GM23338 (cell line): ENCODE data around the gene NIT2. TPM values are rescaled to one million over a fixed set of nuclear protein-coding genes. Genes with fewer than 3 reads are reported as not detected.

Experiments used
- ATAC-seq: fragments of 200-7000 bp; cut with Tn5 transposase; 3 replicates; pipeline ENCODE4 v1.9.1; 2020
- DNase-seq: peaks from one replicate; pipeline ENCODE4 v3.0.0-alpha.2; 2015; ENCODE audit warnings: low spot score
- H2AFZ ChIP-seq: fragments of 200-600 bp; sonication (generic); 2 replicates; pipeline ENCODE4 v1.8.0; 2016; ENCODE audit warnings: antibody characterized with exemption, mild to moderate bottlenecking, moderate library complexity
- H3F3A ChIP-seq: fragments of 200-600 bp; sonication (generic); replicated peaks from 2 replicates; pipeline ENCODE4 v1.8.0; 2017; ENCODE audit warnings: antibody characterized with exemption, mixed run types, low read depth
- H3K27ac ChIP-seq: fragments of 200-600 bp; sonication (generic); 2 replicates; pipeline ENCODE4 v1.6.1; 2016; ENCODE audit warnings: low read depth
- H3K27me3 ChIP-seq: fragments of 200-600 bp; sonication (generic); 2 replicates; pipeline ENCODE4 v1.8.0; 2016; ENCODE audit warnings: mild to moderate bottlenecking, mixed run types, moderate library complexity; ENCODE audit not compliant: insufficient read depth
- H3K36me3 ChIP-seq: fragments of 200-600 bp; sonication (generic); 2 replicates; pipeline ENCODE4 v1.8.0; 2016; ENCODE audit warnings: mild to moderate bottlenecking; ENCODE audit not compliant: insufficient read depth
- H3K4me1 ChIP-seq: fragments of 200-600 bp; sonication (generic); 2 replicates; pipeline ENCODE4 v1.8.0; 2016; ENCODE audit warnings: mild to moderate bottlenecking, moderate library complexity; ENCODE audit not compliant: insufficient read depth
- H3K4me2 ChIP-seq: fragments of 200-600 bp; sonication (generic); 2 replicates; pipeline ENCODE4 v1.7.1; 2017; ENCODE audit warnings: mixed run types
- H3K4me3 ChIP-seq: fragments of 200-600 bp; sonication (generic); 2 replicates; pipeline ENCODE4 v1.6.1; 2016; ENCODE audit warnings: mixed run types
- H3K79me2 ChIP-seq: fragments of 200-600 bp; sonication (generic); replicated peaks from 2 replicates; pipeline ENCODE4 v1.8.0; 2017; ENCODE audit warnings: mild to moderate bottlenecking; ENCODE audit not compliant: insufficient read depth
- H3K9me2 ChIP-seq: fragments of 200-600 bp; sonication (generic); 2 replicates; pipeline ENCODE4 v1.8.0; 2017; ENCODE audit not compliant: insufficient read depth
- H4K20me1 ChIP-seq: fragments of 200-600 bp; sonication (generic); replicated peaks from 2 replicates; pipeline ENCODE4 v1.8.0; 2017; ENCODE audit warnings: mild to moderate bottlenecking; ENCODE audit not compliant: insufficient read depth
- H3K27ac Mint-ChIP-seq: 2 replicates; pipeline ENCODE4 v1.8.0; 2020; ENCODE audit warnings: inconsistent platforms, mild to moderate bottlenecking, moderate library complexity, mixed read lengths
- H3K27me3 Mint-ChIP-seq: 3 replicates; pipeline ENCODE4 v1.8.0; 2022; ENCODE audit warnings: low read depth, mild to moderate bottlenecking, moderate library complexity, mixed read lengths, inconsistent platforms; ENCODE audit not compliant: insufficient read depth, poor library complexity
- H3K36me3 Mint-ChIP-seq: 3 replicates; pipeline ENCODE4 v1.8.0; 2021; ENCODE audit warnings: low read depth, mild to moderate bottlenecking, inconsistent platforms, moderate library complexity, mixed read lengths
- H3K4me1 Mint-ChIP-seq: 3 replicates; pipeline ENCODE4 v1.8.0; 2020; ENCODE audit warnings: mild to moderate bottlenecking, inconsistent platforms, mixed read lengths
- H3K4me3 Mint-ChIP-seq: 3 replicates; pipeline ENCODE4 v1.8.0; 2021; ENCODE audit warnings: moderate library complexity, mild to moderate bottlenecking, inconsistent platforms, mixed read lengths
- H3K9me3 Mint-ChIP-seq: 3 replicates; pipeline ENCODE4 v1.8.0; 2020; ENCODE audit warnings: moderate library complexity, mild to moderate bottlenecking, inconsistent platforms, mixed read lengths
- CREB1 ChIP-seq: fragments of 250-450 bp; sonication (Bioruptor Pico); IDR thresholded peaks from 2 replicates; pipeline ENCODE4 v1.5.0; 2020; ENCODE audit warnings: low read depth, mild to moderate bottlenecking, moderate library complexity
- CTCF ChIP-seq, 2 experiments: fragments of 200-600 bp in 1 of 2; sonication (generic) in 1 of 2; conservative IDR thresholded peaks; 2 replicates each; pipeline versions ENCODE4 v1.5.1 to v1.6.1; 2016 to 2017; ENCODE audit warnings: antibody characterized with exemption in 2 of 2, low read depth in 2 of 2, mild to moderate bottlenecking in 2 of 2, moderate library complexity in 1 of 2
- EZH2 ChIP-seq: fragments of 200-600 bp; sonication (generic); IDR thresholded peaks from one replicate; pipeline ENCODE4 v1.8.0; 2017; ENCODE audit warnings: antibody characterized with exemption, mild to moderate bottlenecking, low read depth; ENCODE audit not compliant: unreplicated experiment
- EZH2phosphoT487 ChIP-seq: fragments of 200-600 bp; sonication (generic); IDR thresholded peaks from one replicate; pipeline ENCODE4 v1.8.1; 2018; ENCODE audit warnings: antibody characterized with exemption; ENCODE audit not compliant: unreplicated experiment
- JUNB ChIP-seq: IDR thresholded peaks from one replicate; pipeline ENCODE4 v1.6.1; 2016; ENCODE audit warnings: antibody characterized with exemption; ENCODE audit not compliant: unreplicated experiment
- NANOG ChIP-seq: IDR thresholded peaks from 2 replicates; pipeline ENCODE4 v1.6.1; 2016; ENCODE audit warnings: antibody characterized with exemption, borderline replicate concordance
- POLR2AphosphoS5 ChIP-seq: IDR thresholded peaks from 2 replicates; pipeline ENCODE4 v1.6.1; 2016; ENCODE audit warnings: antibody characterized with exemption, low read depth
- STAT1 ChIP-seq: IDR thresholded peaks from one replicate; pipeline ENCODE4 v1.6.1; 2016; ENCODE audit warnings: antibody characterized with exemption; ENCODE audit not compliant: unreplicated experiment
- ZNF114 ChIP-seq: fragments of 250-450 bp; sonication (Bioruptor Pico); IDR thresholded peaks from 2 replicates; pipeline ENCODE4 v1.5.0; 2020; ENCODE audit warnings: mild to moderate bottlenecking, moderate library complexity
- ZNF331 ChIP-seq: fragments of 250-450 bp; sonication (Bioruptor Pico); IDR thresholded peaks from 2 replicates; pipeline ENCODE4 v1.5.0; 2020; ENCODE audit warnings: low read depth, mild to moderate bottlenecking, moderate library complexity
- polyA plus RNA-seq: library from polyadenylated mRNA; unstranded; fragments of >200 nt; fragmentation: Nextera tagmentation; extraction: Ambion mirVana; gene quantifications from 2 replicates; pipeline ENCODE4 v1.2.1, GENCODE V29; 2016
- total RNA-seq: library from RNA; depleted of rRNA; stranded (reverse); fragments of >200 nt; shearing (Covaris generic); gene quantifications from 2 replicates; pipeline ENCODE4 v1.2.3, GENCODE V29; 2014
- TF ChIP-seq, protein P1 (sequence below): IDR thresholded peaks from one replicate; pipeline ENCODE4 v1.6.1; 2018; ENCODE audit warnings: antibody characterized with exemption; ENCODE audit not compliant: unreplicated experiment

The NIT2 gene
- total and polyA plus RNA-seq, 2 experiments from 2014 or later = 19.2 to 53.7 TPM

DNA sequence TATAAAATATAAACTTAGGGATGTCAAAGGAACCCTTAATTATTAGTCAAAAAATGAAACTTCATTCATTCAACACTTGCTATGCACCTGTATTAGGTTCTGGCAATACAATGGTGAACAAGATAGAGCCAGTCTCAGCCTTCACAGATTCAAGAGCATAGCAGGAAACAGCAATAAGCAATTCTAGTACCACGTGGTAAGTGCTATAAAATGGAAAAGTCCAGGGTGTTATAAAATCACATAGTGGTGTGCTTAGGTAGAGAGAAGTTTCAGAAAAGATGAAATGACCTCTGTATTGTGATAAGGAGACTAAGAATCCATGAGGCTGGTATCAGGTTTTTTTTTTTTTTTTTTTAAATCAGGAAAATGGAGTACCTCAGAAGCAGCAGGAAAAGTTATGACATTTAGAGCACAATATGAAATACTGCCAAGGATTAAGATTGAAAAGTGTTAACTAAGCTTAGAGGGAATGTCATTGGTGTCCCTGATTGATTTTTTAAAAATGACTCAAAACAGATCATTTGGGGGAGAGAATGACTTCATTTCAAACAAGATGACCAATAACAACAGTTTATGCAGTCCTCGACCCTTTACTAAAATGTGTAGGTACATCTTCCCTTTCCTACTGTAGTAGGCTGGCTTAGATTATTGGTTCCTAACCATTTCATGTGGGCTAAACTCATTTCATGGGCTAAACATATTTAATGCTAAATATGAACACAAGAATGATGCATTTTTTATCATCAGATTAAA lies 61.3 kb downstream of the NIT2 start:
- peaks cover 97% of the 10 kb centered on the region for H3K79me2 ChIP-seq
- H4K20me1 ChIP-seq = peaks cover 43% of the 10 kb centered on the region
- Mint-ChIP-seq H3K4me1 (peaks cover 20% of the 10 kb centered on the region), H3K9me3 (no peaks in the 10 kb centered on the region), H3K27ac (no peak overlapping the region), H3K4me3 (no peak overlapping the region), H3K27me3 (peaks cover 1% of the 10 kb centered on the region), H3K36me3 (no peaks in the 10 kb centered on the region)
- DNase-seq = no peak
- H3K27ac ChIP-seq = no peak overlapping the region
- H3F3A ChIP-seq = no peaks in the 10 kb centered on the region
- no peaks in the 10 kb centered on the region for H3K36me3 ChIP-seq
- H3K9me2 ChIP-seq = no peaks in the 10 kb centered on the region
- H3K4me1 ChIP-seq = no peaks in the 10 kb centered on the region; the same call in 1 of the 2 replicates
- ATAC-seq = no peak
- no peak for TF ChIP-seq POLR2AphosphoS5
- TF ChIP-seq, protein P1, sequence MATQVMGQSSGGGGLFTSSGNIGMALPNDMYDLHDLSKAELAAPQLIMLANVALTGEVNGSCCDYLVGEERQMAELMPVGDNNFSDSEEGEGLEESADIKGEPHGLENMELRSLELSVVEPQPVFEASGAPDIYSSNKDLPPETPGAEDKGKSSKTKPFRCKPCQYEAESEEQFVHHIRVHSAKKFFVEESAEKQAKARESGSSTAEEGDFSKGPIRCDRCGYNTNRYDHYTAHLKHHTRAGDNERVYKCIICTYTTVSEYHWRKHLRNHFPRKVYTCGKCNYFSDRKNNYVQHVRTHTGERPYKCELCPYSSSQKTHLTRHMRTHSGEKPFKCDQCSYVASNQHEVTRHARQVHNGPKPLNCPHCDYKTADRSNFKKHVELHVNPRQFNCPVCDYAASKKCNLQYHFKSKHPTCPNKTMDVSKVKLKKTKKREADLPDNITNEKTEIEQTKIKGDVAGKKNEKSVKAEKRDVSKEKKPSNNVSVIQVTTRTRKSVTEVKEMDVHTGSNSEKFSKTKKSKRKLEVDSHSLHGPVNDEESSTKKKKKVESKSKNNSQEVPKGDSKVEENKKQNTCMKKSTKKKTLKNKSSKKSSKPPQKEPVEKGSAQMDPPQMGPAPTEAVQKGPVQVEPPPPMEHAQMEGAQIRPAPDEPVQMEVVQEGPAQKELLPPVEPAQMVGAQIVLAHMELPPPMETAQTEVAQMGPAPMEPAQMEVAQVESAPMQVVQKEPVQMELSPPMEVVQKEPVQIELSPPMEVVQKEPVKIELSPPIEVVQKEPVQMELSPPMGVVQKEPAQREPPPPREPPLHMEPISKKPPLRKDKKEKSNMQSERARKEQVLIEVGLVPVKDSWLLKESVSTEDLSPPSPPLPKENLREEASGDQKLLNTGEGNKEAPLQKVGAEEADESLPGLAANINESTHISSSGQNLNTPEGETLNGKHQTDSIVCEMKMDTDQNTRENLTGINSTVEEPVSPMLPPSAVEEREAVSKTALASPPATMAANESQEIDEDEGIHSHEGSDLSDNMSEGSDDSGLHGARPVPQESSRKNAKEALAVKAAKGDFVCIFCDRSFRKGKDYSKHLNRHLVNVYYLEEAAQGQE = no peak
- TF ChIP-seq ZNF331 = no peak
- no peak for TF ChIP-seq NANOG
- no peak for TF ChIP-seq CREB1 (CRISPR knock-in tag)
- TF ChIP-seq EZH2 = no peak
- TF ChIP-seq STAT1 = no peak
- TF ChIP-seq JUNB = no peak
- TF ChIP-seq CTCF (conservative IDR thresholded peaks at IDR 0.05; ENCODE audit: low read depth in 2 of 2) = no peak
- TF ChIP-seq ZNF114 (CRISPR knock-in tag) = no peak
- no peak overlapping the region for H3K4me2 ChIP-seq
- H3K27me3 ChIP-seq = no peaks in the 10 kb centered on the region
- H3K4me3 ChIP-seq = no peak overlapping the region
- no peak overlapping the region for H2AFZ ChIP-seq

DNA sequence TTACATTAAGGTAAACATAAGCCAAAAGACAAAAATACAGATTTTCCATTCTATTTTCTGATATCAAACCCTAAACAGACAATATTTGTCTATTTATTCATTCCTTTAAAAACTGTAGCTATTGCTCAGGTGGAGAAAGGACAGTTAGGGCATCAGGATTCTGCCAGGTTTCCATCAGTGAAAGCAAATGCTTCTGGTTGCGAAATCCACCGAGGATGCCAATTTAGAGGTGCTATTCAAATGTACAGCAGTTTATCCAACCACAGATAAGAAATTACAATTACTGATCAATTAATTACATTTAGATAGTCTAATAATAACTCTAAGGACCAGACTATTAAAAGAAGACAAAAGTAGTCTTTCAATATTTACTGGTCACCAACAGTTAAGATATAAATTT lies 62.4 kb downstream of the NIT2 start:
- Histone ChIP-seq H3K4me2 (no peak overlapping the region), H2AFZ (no peak overlapping the region)
- TF ChIP-seq EZH2phosphoT487 = no peak

More for the DNA sequence above, 62.4 kb downstream of the NIT2 start:
- Histone ChIP-seq H3K36me3 (no peaks in the 10 kb centered on the region), H3K27me3 (no peaks in the 10 kb centered on the region), H3K79me2 (peaks cover 88% of the 10 kb centered on the region), H3K9me2 (no peaks in the 10 kb centered on the region), H3K27ac (no peak overlapping the region), H3K4me3 (no peak overlapping the region), H3K4me1 (no peaks in the 10 kb centered on the region; the same call in 1 of the 2 replicates), H3F3A (no peaks in the 10 kb centered on the region), H4K20me1 (peaks cover 41% of the 10 kb centered on the region)
- Mint-ChIP-seq H3K27ac (no peak overlapping the region; the same call in 1 of the 2 replicates), H3K36me3 (peaks cover 2% of the 10 kb centered on the region; the same call in 1 of the 3 replicates), H3K27me3 (peaks cover 5% of the 10 kb centered on the region), H3K4me1 (peaks cover 20% of the 10 kb centered on the region), H3K4me3 (no peak overlapping the region), H3K9me3 (no peaks in the 10 kb centered on the region)
- DNase-seq (no peak), ATAC-seq (no peak)
